Measurements from ENCODE around the gene TBC1D3I. TPM values are rescaled to one million over a fixed set of nuclear protein-coding genes. Genes with fewer than 3 reads are reported as not detected.
"Not testable (repeated sequence)": the region's sequence is repeated elsewhere in the genome, so short reads cannot be mapped to it uniquely, and the experiment has no call there.

The TBC1D3I gene
- total RNA-seq = under 1 TPM in 1 of 2 experiments, not detected in 1; 0.28 TPM

DNA sequence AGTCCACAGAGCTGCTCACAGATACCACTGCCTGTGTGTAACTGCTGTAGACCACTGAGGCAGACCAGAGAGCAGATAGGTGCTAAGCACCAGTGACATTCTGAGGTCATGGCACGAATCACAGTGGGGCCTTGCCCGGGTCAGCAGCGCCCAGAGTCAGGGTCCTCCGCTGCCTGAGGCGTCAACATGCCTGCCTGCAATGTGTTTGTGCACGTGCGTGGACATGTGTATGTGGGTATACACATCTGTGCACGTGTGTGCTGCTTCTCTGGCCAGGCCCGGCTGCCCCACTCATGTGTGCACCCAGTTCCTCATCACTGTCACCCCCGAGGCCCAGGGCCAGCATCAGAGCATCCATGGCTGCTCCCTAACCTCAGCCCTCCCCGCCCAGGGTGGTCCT, at the start of gene TBC1D3I:
Gene TBC1D3I (minus strand): TSS at position 101 of the 400 bp plus-strand sequence. CDS start 1,585 bp downstream, outside the sequence.
- H3K27ac Mint-ChIP-seq; H3K27me3 Mint-ChIP-seq; H3K4me3 Mint-ChIP-seq; H3K4me1 Mint-ChIP-seq; H3K36me3 Mint-ChIP-seq (ENCODE audit: low read depth); POLR2A ChIA-PET; intact Hi-C loops (cut with DNase I, micrococcal nuclease); DNase-seq; CTCF ChIA-PET; H3K9me3 Mint-ChIP-seq (ENCODE audit: low read depth); ATAC-seq: not testable (repeated sequence)

DNA sequence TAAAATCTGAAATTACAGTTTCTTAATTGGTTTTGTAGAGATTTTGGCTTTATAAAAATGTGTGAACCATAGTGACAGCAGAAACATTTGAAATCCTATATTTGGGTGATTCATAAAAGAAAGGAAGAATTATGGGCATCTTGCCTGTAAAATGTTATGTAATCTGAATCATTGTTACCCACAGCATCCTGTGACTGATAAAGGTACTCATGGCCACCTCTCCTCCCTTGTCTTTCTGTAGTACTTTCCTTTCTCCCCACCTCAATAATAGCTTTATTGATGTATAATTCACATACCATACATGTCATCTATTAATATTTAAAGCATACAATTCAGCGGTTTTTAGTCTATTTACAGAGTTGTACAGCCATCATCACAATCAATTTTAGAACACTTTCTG, 30.8 kb upstream of the TBC1D3I start:
- ATAC-seq = peak; percentile 53
- CTCF ChIA-PET; H3K27me3 Mint-ChIP-seq; POLR2A ChIA-PET; H3K36me3 Mint-ChIP-seq (ENCODE audit: low read depth); H3K27ac Mint-ChIP-seq; intact Hi-C loops (cut with DNase I, micrococcal nuclease); H3K9me3 Mint-ChIP-seq (ENCODE audit: low read depth); DNase-seq; H3K4me3 Mint-ChIP-seq; H3K4me1 Mint-ChIP-seq: not testable (repeated sequence)

DNA sequence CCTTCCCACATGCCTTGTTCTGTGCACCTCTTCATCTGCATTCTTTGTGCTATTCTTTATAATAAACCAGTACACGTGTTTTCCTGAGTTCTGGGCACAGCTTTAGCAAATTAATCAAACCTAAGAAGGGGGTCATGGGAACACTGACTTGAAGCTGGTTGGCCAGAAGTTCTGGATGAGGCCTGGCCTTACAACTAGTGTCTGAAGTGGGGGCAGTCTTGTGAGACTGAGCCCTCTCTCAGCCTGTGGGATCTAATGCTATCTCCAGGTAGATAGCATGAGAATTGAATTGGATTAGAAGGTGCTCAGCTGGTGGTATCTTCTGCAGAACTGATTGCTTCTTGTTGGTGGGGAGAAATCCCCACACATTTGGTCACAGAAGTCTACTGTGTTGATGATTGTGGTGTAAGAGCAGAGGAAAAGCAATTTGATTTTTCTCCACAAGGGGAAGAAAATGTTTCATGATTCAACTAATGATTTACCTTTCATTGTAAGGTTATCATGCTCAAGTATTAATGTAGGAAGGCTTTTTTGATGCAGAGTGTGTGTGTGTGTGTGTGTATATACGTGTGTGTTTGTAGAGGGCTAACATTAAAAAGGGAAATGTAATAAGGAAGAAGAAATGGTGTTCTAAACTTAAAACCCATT, 25.7 kb upstream of the TBC1D3I start:
- H3K36me3 Mint-ChIP-seq (ENCODE audit: low read depth); H3K4me1 Mint-ChIP-seq; H3K27me3 Mint-ChIP-seq; CTCF ChIA-PET; intact Hi-C loops (cut with DNase I, micrococcal nuclease); DNase-seq; H3K4me3 Mint-ChIP-seq; ATAC-seq; POLR2A ChIA-PET; H3K27ac Mint-ChIP-seq; H3K9me3 Mint-ChIP-seq (ENCODE audit: low read depth): not testable (repeated sequence)

DNA sequence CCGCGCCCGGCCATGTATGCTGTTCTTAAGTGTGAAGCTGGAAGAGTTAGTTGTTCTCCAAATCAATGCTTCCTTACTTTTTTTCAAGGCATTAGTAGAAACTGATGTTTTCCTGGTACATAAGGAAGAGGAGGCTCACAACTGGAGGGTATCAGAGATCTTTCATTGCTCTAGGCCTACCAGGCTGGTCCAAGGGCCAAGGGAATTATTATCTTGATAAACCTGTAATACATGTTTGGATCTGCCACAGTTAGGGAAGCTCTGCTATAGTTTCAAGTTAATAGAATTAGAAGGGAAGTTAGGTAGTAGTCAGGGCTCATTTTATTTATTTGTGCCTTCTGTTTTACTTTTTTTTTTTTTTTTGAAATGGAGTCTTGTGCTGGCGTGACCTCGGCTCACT, 19.8 kb upstream of the TBC1D3I start:
- H3K4me1 Mint-ChIP-seq; intact Hi-C loops (cut with DNase I, micrococcal nuclease); H3K9me3 Mint-ChIP-seq (ENCODE audit: low read depth); POLR2A ChIA-PET; H3K27me3 Mint-ChIP-seq; ATAC-seq; CTCF ChIA-PET; H3K36me3 Mint-ChIP-seq (ENCODE audit: low read depth); H3K4me3 Mint-ChIP-seq; H3K27ac Mint-ChIP-seq; DNase-seq: not testable (repeated sequence)

DNA sequence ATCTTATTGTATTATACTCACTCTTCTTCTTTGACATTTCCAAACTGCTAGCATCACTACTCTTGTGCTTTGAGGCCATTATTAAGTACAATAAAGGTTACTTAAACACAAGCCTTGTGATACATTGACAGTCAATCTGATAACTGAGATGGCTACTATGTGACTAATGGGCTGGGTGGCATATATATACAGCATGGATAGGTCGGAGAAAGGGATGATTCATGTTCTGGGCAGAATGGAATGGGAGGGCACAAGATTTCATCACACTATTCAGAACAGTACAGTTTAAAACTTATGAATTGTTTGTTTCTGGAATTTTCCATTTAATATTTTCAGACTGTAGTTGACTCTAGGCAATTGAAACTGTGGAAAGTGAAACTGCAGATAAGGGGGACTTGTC, 18.9 kb upstream of the TBC1D3I start:
- H3K27me3 Mint-ChIP-seq; H3K9me3 Mint-ChIP-seq (ENCODE audit: low read depth); H3K4me3 Mint-ChIP-seq; intact Hi-C loops (cut with DNase I, micrococcal nuclease); DNase-seq; H3K27ac Mint-ChIP-seq; H3K36me3 Mint-ChIP-seq (ENCODE audit: low read depth); POLR2A ChIA-PET; H3K4me1 Mint-ChIP-seq; CTCF ChIA-PET: not testable (repeated sequence)
- ATAC-seq = peak; percentile 74

DNA sequence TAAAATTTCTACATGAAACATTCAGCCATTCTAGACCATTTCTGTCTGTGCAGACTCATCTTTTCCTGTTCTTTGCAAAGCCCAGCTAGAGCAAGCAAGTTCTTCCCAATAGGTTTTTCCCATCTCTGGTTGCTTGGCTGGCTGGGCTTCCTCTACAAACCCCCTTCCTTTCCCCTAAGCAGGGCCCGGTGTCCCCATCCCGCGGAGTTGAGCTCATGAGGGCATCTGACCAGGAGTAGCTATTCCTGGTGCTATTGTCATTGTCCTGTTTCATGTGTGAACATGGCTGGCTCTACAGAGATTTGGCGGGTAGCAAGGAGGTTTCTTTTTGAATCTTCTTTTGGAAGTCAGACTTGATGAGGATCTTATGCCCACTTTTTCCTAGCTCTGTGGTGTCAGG, 22.3 kb downstream of the TBC1D3I start:
- DNase-seq; H3K27me3 Mint-ChIP-seq; H3K4me3 Mint-ChIP-seq; ATAC-seq; H3K27ac Mint-ChIP-seq; CTCF ChIA-PET; intact Hi-C loops (cut with DNase I, micrococcal nuclease); H3K36me3 Mint-ChIP-seq (ENCODE audit: low read depth); POLR2A ChIA-PET; H3K4me1 Mint-ChIP-seq; H3K9me3 Mint-ChIP-seq (ENCODE audit: low read depth): not testable (repeated sequence)

DNA sequence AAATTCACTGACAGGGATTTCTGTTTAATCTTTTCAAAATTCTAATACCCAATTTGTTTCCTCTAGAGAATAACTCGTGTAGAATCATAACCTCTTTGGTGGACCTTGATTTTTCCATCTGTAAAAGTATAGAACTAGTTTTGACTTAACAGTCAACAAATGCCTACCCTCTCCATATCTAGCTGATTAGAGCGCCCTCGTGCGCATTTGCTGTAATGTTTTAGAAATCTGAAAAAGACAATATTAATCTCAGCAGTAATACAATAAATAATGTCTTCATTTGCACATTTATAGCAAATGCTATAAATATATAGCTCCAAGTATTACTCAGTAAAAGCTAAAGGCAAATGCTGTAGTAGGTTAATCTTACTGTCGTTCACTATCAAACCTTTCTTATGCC, 34.7 kb downstream of the TBC1D3I start:
- DNase-seq = peak; percentile 24
- H3K4me1 Mint-ChIP-seq; H3K27me3 Mint-ChIP-seq; H3K4me3 Mint-ChIP-seq; H3K9me3 Mint-ChIP-seq (ENCODE audit: low read depth); H3K27ac Mint-ChIP-seq; ATAC-seq; CTCF ChIA-PET; intact Hi-C loops (cut with DNase I, micrococcal nuclease); H3K36me3 Mint-ChIP-seq (ENCODE audit: low read depth); POLR2A ChIA-PET: not testable (repeated sequence)

DNA sequence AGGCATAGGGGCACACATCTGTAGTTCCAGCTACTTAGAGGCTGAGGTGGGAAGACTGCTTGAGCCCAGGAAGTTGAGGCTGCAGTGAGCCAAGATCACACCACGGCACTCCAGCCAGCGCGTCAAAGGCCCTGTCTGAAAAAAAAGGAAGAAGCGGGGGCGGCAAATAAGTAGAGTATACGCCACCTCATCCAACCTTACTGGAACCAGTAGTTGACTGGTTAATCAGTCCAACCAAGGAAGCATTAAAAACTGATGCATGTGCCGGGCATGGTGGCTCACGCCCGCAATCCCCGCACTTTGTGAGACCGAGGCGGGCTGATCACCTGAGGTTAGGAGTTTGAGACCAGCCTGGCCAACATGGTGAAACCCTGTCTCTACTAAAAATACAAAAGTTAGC, 41.4 kb downstream of the TBC1D3I start:
- H3K4me1 Mint-ChIP-seq; CTCF ChIA-PET; H3K4me3 Mint-ChIP-seq; ATAC-seq; DNase-seq; H3K27me3 Mint-ChIP-seq; H3K9me3 Mint-ChIP-seq (ENCODE audit: low read depth); intact Hi-C loops (cut with DNase I, micrococcal nuclease); H3K36me3 Mint-ChIP-seq (ENCODE audit: low read depth); H3K27ac Mint-ChIP-seq; POLR2A ChIA-PET: not testable (repeated sequence)

DNA sequence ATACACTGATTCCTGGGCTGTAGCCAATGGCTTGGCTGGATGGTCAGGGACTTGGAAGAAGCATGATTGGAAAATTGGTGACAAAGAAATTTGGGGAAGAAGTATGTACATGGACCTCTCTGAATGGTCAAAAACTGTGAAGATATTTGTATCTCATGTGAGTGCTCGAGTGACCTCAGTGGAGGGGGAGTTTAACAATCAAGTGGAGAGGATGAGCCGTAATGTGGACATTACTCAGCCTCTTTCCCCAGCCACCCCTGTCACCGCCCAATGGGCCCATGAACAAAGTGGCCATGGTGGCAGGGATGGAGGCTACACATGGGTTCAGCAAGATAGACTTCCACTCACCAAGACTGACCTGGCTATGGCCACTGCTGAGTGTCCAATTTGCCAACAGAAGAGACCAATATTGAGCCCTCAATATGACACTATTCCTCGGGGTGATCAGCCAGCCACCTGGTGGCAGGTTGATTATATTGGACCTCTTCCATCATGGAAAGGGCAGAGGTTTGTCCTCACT, 42.7 kb downstream of the TBC1D3I start:
- POLR2A ChIA-PET; H3K4me1 Mint-ChIP-seq; H3K36me3 Mint-ChIP-seq (ENCODE audit: low read depth); H3K4me3 Mint-ChIP-seq; intact Hi-C loops (cut with DNase I, micrococcal nuclease); H3K9me3 Mint-ChIP-seq (ENCODE audit: low read depth); CTCF ChIA-PET; DNase-seq; H3K27me3 Mint-ChIP-seq; H3K27ac Mint-ChIP-seq; ATAC-seq: not testable (repeated sequence)

DNA sequence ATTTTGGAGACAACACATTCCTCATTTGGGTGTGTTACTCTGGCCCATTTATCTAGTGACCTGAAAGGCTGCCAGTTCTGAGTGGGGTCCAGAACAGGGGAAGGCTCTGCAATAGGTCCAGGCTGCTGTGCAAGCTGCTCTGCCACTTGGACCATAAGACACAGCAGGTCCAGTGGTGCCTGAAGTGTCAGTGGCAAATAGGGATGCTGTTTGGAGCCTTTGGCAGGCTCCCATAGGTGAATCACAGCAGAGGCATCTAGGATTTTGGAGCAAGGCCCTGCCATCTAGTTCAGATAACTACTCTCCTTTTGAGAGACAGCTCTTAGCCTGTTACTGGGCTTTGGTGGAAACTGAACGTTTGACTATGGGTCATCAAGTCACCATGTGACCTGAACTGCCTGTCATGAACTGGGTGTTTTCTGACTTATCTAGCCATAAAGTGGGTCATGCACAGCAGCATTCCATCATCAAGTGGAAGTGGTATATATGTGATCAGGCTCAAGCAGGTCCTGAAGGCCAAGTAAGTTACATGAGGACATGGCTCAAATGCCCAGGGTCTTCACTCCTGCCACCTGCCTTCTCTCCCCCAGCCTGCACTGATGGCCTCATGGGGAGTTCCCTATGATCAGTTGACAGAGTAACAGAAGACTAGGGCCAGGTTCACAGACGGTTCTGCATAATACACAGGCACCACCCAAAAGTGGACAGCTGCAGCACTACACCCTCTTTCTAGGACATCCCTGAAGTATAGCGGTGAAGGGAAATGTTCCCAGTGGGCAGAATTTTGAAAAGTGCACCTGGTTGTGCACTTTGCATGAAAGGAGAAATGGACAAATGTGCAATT, 43.4 kb downstream of the TBC1D3I start:
- H3K27me3 Mint-ChIP-seq; intact Hi-C loops (cut with DNase I, micrococcal nuclease); H3K9me3 Mint-ChIP-seq (ENCODE audit: low read depth); POLR2A ChIA-PET; H3K36me3 Mint-ChIP-seq (ENCODE audit: low read depth); ATAC-seq; H3K4me1 Mint-ChIP-seq; DNase-seq; H3K27ac Mint-ChIP-seq; H3K4me3 Mint-ChIP-seq; CTCF ChIA-PET: not testable (repeated sequence)

DNA sequence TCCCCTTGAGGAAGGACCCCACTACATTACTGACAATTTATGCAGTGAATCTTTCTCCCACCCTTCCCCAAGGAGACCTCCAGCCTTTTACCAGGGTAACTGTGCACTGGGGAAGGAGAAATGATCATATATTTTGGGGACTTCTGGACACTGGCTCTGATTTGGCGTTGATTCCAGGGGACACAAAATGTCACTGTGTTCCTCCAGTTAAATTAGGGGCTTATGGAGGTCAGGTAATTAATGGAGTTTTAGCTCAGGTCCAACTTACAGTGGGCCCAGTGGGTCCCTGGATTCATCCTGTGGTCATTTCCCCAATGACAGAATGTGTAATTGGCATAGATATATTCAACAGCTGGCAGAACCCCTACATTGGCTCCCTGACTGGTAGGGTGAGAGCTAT, 44.8 kb downstream of the TBC1D3I start:
- H3K36me3 Mint-ChIP-seq (ENCODE audit: low read depth); ATAC-seq; DNase-seq; H3K27ac Mint-ChIP-seq; H3K4me3 Mint-ChIP-seq; POLR2A ChIA-PET; H3K27me3 Mint-ChIP-seq; H3K9me3 Mint-ChIP-seq (ENCODE audit: low read depth); intact Hi-C loops (cut with DNase I, micrococcal nuclease); CTCF ChIA-PET; H3K4me1 Mint-ChIP-seq: not testable (repeated sequence)
